ENCODE results near the gene RLBP1. TPM values are rescaled to one million over a fixed set of nuclear protein-coding genes. Genes with fewer than 3 reads are reported as not detected.

RLBP1 gene
- total RNA-seq, 1 donor from 2014 or later, result not detected

GRCh38 chr15:89168316-89168833, 53.0 kb downstream of the RLBP1 start:
- no peak for DNase-seq

GRCh38 chr15:89167267-89168176, 53.9 kb downstream of the RLBP1 start:
- Mint-ChIP-seq H3K9me3 (ENCODE audit: unreplicated experiment) (no peaks in the 10 kb centered on the region), H3K4me3 (ENCODE audit: unreplicated experiment) (no peak overlapping the region), H3K27me3 (ENCODE audit: unreplicated experiment) (peaks cover 2% of the 10 kb centered on the region), H3K4me1 (ENCODE audit: low read depth, unreplicated experiment) (peaks cover 3% of the 10 kb centered on the region), H3K27ac (ENCODE audit: unreplicated experiment) (no peak overlapping the region), H3K36me3 (ENCODE audit: unreplicated experiment) (no peaks in the 10 kb centered on the region)
- TF ChIP-seq, protein P1, sequence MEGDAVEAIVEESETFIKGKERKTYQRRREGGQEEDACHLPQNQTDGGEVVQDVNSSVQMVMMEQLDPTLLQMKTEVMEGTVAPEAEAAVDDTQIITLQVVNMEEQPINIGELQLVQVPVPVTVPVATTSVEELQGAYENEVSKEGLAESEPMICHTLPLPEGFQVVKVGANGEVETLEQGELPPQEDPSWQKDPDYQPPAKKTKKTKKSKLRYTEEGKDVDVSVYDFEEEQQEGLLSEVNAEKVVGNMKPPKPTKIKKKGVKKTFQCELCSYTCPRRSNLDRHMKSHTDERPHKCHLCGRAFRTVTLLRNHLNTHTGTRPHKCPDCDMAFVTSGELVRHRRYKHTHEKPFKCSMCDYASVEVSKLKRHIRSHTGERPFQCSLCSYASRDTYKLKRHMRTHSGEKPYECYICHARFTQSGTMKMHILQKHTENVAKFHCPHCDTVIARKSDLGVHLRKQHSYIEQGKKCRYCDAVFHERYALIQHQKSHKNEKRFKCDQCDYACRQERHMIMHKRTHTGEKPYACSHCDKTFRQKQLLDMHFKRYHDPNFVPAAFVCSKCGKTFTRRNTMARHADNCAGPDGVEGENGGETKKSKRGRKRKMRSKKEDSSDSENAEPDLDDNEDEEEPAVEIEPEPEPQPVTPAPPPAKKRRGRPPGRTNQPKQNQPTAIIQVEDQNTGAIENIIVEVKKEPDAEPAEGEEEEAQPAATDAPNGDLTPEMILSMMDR (IDR thresholded peaks at IDR 0.05; ENCODE audit: partially characterized antibody, unreplicated experiment), result no peak
- DNase-seq, result no peak

More at GRCh38 chr15:89168316-89168833, 53.0 kb downstream of the RLBP1 start:
- H3K4me1 Mint-ChIP-seq (ENCODE audit: low read depth, unreplicated experiment), result peaks cover under 1% of the 10 kb centered on the region
- no peaks in the 10 kb centered on the region for H3K36me3 Mint-ChIP-seq (ENCODE audit: unreplicated experiment)
- TF ChIP-seq, protein P1 (IDR thresholded peaks at IDR 0.05; ENCODE audit: partially characterized antibody, unreplicated experiment), result no peak
- no peak overlapping the region for H3K4me3 Mint-ChIP-seq (ENCODE audit: unreplicated experiment)
- H3K27ac Mint-ChIP-seq (ENCODE audit: unreplicated experiment), result no peak overlapping the region
- H3K27me3 Mint-ChIP-seq (ENCODE audit: unreplicated experiment), result peaks cover 2% of the 10 kb centered on the region
- H3K9me3 Mint-ChIP-seq (ENCODE audit: unreplicated experiment), result no peaks in the 10 kb centered on the region

- H3K27ac Mint-ChIP-seq (ENCODE audit: unreplicated experiment), result no peak overlapping the region
- TF ChIP-seq, protein P1 (IDR thresholded peaks at IDR 0.05; ENCODE audit: partially characterized antibody, unreplicated experiment), result no peak
- H3K9me3 Mint-ChIP-seq (ENCODE audit: unreplicated experiment), result no peaks in the 10 kb centered on the region
- DNase-seq, result no peak
- no peak overlapping the region for H3K4me3 Mint-ChIP-seq (ENCODE audit: unreplicated experiment)
- H3K36me3 Mint-ChIP-seq (ENCODE audit: unreplicated experiment), result no peaks in the 10 kb centered on the region
- H3K4me1 Mint-ChIP-seq (ENCODE audit: low read depth, unreplicated experiment), result peaks cover 3% of the 10 kb centered on the region
- peaks cover 2% of the 10 kb centered on the region for H3K27me3 Mint-ChIP-seq (ENCODE audit: unreplicated experiment)
Observed at GRCh38 chr15:89165677-89166076, 55.7 kb downstream of the RLBP1 start.

DNA sequence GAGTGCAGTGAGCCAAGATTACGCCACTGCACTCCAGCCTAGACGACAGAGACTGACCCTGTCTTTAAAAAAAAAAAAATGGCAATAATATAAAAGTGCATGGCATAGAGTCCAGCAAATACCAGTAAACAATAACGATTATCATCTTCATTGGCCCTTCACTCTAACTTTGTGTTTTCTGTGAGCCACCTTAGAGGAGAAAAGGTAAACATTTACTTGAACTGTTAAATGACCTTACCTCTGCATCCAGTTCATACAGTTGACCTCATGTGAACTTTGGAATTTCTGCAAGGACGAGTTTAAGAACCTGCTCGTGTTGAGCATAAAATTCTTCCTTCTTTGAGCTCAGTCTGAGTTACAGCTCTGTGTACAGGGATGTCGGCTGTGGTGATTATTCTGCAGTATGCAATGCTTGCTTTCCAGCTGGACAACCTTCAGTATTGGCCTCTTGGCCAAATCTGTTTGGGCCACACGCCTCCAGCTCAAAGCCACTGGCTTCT, 56.6 kb downstream of the RLBP1 start:
- TF ChIP-seq, protein P1 (IDR thresholded peaks at IDR 0.05; ENCODE audit: partially characterized antibody, unreplicated experiment), result no peak
- Mint-ChIP-seq H3K4me1 (ENCODE audit: low read depth, unreplicated experiment) (peaks cover 3% of the 10 kb centered on the region), H3K27ac (ENCODE audit: unreplicated experiment) (no peak overlapping the region), H3K36me3 (ENCODE audit: unreplicated experiment) (no peaks in the 10 kb centered on the region), H3K4me3 (ENCODE audit: unreplicated experiment) (no peak overlapping the region), H3K9me3 (ENCODE audit: unreplicated experiment) (no peaks in the 10 kb centered on the region), H3K27me3 (ENCODE audit: unreplicated experiment) (peaks cover 2% of the 10 kb centered on the region)
- DNase-seq, result no peak
